Rectal smooth muscle tissue (tissue), 1 donor: ENCODE data around the gene NOL3.

ENCODE experiments used
- H3K27ac ChIP-seq: one replicate; pipeline ENCODE4 v1.7.0; 2013; ENCODE audit warnings: low read depth, low read length, inconsistent platforms
- H3K27me3 ChIP-seq: one replicate; pipeline ENCODE4 v1.7.0; 2013; ENCODE audit warnings: low read length; ENCODE audit not compliant: control insufficient read depth, insufficient read depth
- H3K36me3 ChIP-seq: one replicate; pipeline ENCODE4 v1.7.0; 2013; ENCODE audit warnings: low read length; ENCODE audit not compliant: control insufficient read depth, insufficient read depth
- H3K4me1 ChIP-seq: one replicate; pipeline ENCODE4 v1.7.0; 2013; ENCODE audit warnings: low read length; ENCODE audit not compliant: control insufficient read depth, insufficient read depth
- H3K4me3 ChIP-seq: one replicate; pipeline ENCODE4 v1.7.0; 2013; ENCODE audit warnings: low read length
- H3K9ac ChIP-seq: one replicate; pipeline ENCODE4 v1.7.0; 2013; ENCODE audit warnings: low read length

Gene NOL3

DNA sequence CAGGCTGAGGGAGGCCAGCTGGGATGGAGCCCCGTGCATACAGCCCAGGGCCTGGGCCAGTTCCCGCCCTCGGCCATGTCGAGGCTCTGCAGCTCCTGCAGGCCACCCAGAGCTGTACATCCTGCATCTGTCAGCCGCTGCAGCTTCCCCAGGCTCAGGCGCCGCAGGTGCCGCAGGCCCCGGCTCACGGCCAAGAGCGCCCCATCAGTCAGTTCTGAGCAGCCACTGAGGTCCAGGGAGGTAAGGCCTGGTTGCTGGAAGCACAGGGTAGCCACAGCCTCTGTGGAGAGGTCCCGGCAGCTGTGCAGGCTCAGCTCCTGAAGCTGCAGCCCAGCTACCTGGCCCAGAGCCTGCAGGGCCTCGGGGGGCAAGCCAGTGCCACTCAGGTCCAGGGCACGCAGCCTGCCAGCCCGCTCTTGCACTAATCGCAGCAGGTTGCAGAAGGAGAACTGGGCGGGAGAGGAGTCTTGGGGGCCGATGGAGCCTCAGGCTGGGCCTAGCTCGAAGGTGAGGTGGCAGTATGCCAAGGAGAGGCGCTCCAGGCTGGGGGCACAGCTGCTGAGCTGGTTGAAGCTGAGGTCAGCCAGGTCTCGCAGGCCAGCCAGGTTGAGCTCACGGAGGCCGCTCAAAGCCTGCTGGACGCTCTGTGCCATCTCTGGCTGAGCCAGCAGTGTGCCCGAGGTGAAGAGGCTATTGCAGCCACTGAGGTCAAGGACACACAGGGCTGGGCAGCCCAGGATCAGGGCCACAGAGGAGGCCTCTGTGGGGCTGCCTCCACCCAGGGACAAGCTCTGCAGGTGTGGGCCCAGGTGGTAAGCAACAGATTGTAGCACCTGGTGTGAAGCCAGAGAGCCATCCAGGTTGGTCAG lies 40.0 kb downstream of the NOL3 start:
- Histone ChIP-seq H3K36me3 (peaks cover 2% of the 10 kb centered on the region), H3K27ac (no peak overlapping the region), H3K27me3 (no peaks in the 10 kb centered on the region), H3K9ac (no peak overlapping the region), H3K4me1 (no peaks in the 10 kb centered on the region), H3K4me3 (no peak overlapping the region)

DNA sequence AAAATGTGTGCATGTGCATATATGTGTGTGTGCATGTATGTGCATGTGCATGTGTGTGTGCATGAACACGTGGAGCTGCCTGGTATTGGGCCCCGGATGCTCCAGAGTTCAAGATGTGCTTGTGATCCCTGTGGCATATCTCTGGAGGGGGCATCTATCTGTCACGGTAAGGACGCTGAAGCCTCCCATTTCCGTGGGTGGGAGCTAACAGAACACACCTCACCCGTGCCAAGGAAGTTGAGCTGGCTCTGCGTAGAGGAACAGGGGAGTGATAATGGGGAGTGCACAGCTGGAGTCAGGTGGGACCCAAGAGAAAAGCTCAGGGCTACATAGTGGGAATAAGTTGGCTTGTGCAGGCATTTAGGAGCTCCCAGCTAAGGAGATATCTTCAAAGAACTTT lies 41.3 kb downstream of the NOL3 start:
- Histone ChIP-seq H3K27me3 (no peaks in the 10 kb centered on the region), H3K27ac (no peak overlapping the region), H3K4me3 (no peak overlapping the region), H3K4me1 (no peaks in the 10 kb centered on the region), H3K36me3 (peaks cover 2% of the 10 kb centered on the region), H3K9ac (no peak overlapping the region)

DNA sequence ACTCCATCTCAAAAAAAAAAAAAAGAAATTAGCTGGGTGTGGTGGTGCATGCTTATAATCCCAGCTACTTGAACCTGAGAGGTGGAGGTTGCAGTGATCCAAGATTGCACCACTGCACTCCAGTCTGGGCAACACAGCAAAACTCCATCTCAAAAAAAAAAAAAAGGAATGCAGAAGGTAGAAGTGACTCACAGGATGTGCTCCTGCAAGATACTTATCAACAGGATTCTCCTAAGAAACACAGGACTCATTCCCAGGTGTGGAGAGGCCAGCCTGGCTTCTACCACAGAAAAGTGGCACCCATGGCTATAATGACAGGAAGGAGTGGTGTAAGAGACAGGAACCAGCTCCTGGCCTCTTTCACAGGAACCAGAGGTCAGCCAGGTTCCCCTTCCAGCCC lies 42.4 kb downstream of the NOL3 start:
- H3K27ac ChIP-seq = no peak overlapping the region
- H3K4me1 ChIP-seq = no peaks in the 10 kb centered on the region
- no peak overlapping the region for H3K9ac ChIP-seq
- H3K4me3 ChIP-seq = no peak overlapping the region
- H3K36me3 ChIP-seq = peaks cover 2% of the 10 kb centered on the region
- no peaks in the 10 kb centered on the region for H3K27me3 ChIP-seq

DNA sequence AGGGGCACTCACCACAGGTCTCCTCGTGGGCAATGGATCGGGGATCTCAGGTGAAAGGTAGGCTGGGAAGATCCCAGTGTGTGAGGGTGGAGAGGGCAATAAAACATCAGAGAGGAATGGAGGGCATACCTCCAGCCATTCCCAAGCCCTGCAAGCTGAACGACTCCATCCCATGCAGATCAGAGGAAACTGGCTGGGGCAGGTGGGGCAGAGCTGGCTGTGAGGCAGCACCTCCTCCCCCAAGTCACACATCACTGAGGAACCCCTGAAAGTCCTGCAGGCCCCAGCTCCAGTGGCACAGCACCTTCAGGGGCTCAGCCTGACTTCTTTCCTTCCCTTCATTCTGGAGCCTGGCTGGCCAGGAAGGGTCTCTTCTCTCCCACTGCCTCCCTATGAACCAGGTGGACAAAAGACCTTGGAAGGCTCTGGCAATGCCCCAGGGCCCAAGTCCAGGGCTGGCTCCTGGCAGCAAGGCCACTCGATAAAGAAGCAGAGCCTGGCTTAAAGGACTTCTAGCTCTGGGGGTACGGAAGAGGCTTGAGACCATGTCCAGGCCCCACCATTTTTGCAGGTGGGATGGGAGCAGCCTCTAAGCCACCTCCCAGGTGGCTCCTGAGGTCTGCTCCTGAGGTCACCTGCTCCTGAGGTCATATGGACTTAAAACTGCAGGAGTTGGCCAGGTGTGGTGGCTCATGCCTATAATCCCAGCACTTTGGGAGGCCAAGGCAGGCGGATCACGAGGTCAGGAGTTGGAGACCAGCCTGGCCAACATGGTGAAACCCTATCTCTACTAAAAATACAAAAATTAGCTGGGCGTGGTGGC lies 43.1 kb downstream of the NOL3 start:
- no peak overlapping the region for H3K4me3 ChIP-seq
- H3K4me1 ChIP-seq = no peaks in the 10 kb centered on the region
- H3K27ac ChIP-seq = no peak overlapping the region
- H3K9ac ChIP-seq = no peak overlapping the region
- peaks cover 2% of the 10 kb centered on the region for H3K36me3 ChIP-seq
- H3K27me3 ChIP-seq = no peaks in the 10 kb centered on the region

DNA sequence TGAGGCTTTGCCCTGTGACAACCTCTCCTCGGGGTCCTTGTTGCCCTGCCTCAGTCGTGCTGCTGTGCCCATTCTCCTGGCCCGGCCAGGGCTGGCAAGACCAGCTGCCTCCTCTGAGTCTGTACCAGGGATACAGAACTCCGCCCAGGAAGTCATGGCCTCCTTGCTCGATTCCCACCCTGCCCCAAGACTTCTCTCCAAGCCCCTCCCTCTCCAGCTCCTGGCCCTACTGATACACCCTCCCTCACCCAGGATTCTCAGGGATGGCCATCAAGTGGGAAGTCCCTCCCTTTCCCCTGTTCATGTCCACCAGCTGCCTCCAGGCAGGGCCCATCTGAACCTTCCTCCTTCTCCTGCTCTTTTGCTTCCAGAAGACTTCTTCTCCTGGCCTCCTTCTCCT lies 45.4 kb downstream of the NOL3 start:
- Histone ChIP-seq H3K4me3 (no peak overlapping the region), H3K4me1 (no peaks in the 10 kb centered on the region), H3K9ac (no peak overlapping the region), H3K27ac (no peak overlapping the region), H3K27me3 (no peaks in the 10 kb centered on the region), H3K36me3 (no peaks in the 10 kb centered on the region)

DNA sequence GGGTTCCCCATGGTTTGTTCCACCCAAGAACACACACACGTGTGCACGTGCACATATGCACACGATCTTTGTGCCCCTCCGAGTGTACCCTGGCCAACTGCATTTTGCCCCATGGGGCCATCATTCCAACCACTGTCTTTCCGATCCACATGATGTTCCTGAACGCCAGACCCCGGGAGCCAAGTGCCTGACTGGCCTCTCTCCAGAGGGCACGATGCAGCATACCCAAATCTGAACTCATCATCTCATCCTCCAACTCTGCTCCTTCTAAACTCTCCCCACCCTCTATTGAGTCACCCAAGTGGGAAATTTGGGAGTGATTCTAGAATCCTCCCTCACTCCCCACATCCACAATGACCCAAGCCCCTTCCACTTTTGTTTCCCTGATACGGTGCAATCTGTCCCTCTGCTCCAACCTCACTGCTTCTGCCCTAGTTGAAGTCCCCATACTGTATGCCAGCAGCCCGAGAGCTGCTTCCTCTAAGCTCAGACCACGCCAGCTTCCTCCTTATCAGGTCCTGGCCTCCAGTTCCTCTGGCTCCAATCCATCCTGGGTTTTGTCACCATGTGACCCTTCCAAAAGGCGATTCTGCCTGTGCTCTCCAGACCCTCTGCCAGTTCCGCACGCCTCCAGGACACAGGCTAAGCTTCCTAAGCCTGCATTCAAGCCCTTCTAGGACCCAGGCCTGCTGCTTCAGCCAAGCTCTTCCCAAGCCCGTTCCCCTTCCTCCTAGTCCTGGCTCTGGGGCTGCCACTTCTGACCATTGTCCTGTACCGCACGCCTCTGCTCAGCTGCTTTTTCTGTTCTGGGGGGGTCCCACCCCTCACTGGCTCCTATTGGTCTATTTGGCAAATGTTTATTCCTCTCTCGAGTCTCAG lies 46.5 kb downstream of the NOL3 start:
- Histone ChIP-seq H3K4me1 (no peaks in the 10 kb centered on the region), H3K4me3 (no peak overlapping the region), H3K9ac (no peak overlapping the region), H3K27me3 (no peaks in the 10 kb centered on the region), H3K27ac (no peak overlapping the region), H3K36me3 (no peaks in the 10 kb centered on the region)

DNA sequence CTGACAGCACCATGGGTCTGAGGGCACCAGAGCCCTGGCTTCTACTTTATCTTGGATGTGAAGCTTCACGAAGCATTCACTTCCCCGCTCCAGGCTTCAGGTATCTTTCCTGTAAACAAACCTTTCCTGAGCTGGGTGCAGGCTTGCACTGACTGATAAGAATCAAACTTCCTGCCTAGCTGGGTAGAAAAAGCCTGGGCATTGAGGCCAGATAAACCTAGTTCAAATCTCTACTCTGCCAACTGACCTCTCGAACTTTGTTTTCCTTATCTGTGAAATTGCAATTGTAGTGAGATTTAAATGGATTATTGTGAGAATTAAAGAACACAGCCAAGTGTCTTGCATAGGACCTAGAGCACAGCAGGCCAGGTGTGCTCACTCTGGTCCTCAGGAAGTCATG lies 53.7 kb downstream of the NOL3 start:
- Histone ChIP-seq H3K36me3 (peaks cover under 1% of the 10 kb centered on the region), H3K27ac (no peak overlapping the region), H3K27me3 (no peaks in the 10 kb centered on the region), H3K9ac (no peak overlapping the region), H3K4me1 (peaks cover 8% of the 10 kb centered on the region), H3K4me3 (no peak overlapping the region)
